HepG2 (cell line): ENCODE results near the gene SHQ1. TPM values are rescaled to one million over a fixed set of nuclear protein-coding genes. Genes with fewer than 3 reads are reported as not detected.

Experiments
- BHLHE40 ChIP-seq: IDR thresholded peaks from 2 replicates; pipeline ENCODE4 v1.6.1; 2011; ENCODE audit warnings: low read length, improper control_type of control experiment
- CREB1 ChIP-seq, 2 experiments: fragments of 450-650 bp in 1 of 2; IDR thresholded peaks; 2 replicates each; pipeline ENCODE4 v1.6.1; 2016 to 2017; ENCODE audit warnings: control low read depth in 1 of 2, mild to moderate bottlenecking in 1 of 2, missing compliant biosample characterization in 1 of 2, missing genetic modification characterization in 1 of 2
- DBP ChIP-seq: sonication (generic); formaldehyde crosslinking; IDR thresholded peaks from 2 replicates; pipeline ENCODE4 v1.4.0; 2020; ENCODE audit warnings: missing genetic modification reagents; ENCODE audit errors: not compliant biosample characterization
- FOXO1 ChIP-seq: sonication (generic); formaldehyde crosslinking; IDR thresholded peaks from 2 replicates; pipeline ENCODE4 v1.4.0; 2020; ENCODE audit warnings: missing genetic modification reagents
- GFI1 ChIP-seq: sonication (generic); formaldehyde crosslinking; IDR thresholded peaks from 2 replicates; pipeline ENCODE4 v1.5.0; 2020; ENCODE audit warnings: missing genetic modification reagents, mild to moderate bottlenecking, borderline replicate concordance
- HNRNPLL ChIP-seq: fragments of 200-400 bp; formaldehyde crosslinking; IDR thresholded peaks from 2 replicates; pipeline ENCODE4 v1.6.1; 2017; ENCODE audit warnings: mild to moderate bottlenecking, low read depth, low read length; ENCODE audit not compliant: poor library complexity, severe bottlenecking
- KLF6 ChIP-seq: IDR thresholded peaks from 2 replicates; pipeline ENCODE4 v1.8.0; 2016; ENCODE audit warnings: missing biosample characterization, missing genetic modification reagents
- LBX2 ChIP-seq: sonication (generic); formaldehyde crosslinking; IDR thresholded peaks from 2 replicates; pipeline ENCODE4 v1.5.0; 2020; ENCODE audit warnings: missing genetic modification reagents, mild to moderate bottlenecking, borderline replicate concordance
- MAF1 ChIP-seq: sonication (generic); formaldehyde crosslinking; IDR thresholded peaks from 2 replicates; pipeline ENCODE4 v1.5.0; 2020; ENCODE audit warnings: missing genetic modification reagents, borderline replicate concordance
- MEIS1 ChIP-seq: sonication (generic); formaldehyde crosslinking; IDR thresholded peaks from 2 replicates; pipeline ENCODE4 v1.9.0; 2021; ENCODE audit warnings: mild to moderate bottlenecking, missing genetic modification reagents, moderate library complexity, borderline replicate concordance
- MXD1 ChIP-seq: sonication (generic); formaldehyde crosslinking; IDR thresholded peaks from 2 replicates; pipeline ENCODE4 v1.4.0; 2020; ENCODE audit warnings: mild to moderate bottlenecking, missing genetic modification reagents
- SATB2 ChIP-seq: sonication (generic); formaldehyde crosslinking; IDR thresholded peaks from 2 replicates; pipeline ENCODE4 v1.5.0; 2020; ENCODE audit warnings: missing genetic modification reagents
- SCMH1 ChIP-seq: sonication (generic); formaldehyde crosslinking; IDR thresholded peaks from 2 replicates; pipeline ENCODE4 v1.9.0; 2021; ENCODE audit warnings: missing genetic modification reagents, mild to moderate bottlenecking, borderline replicate concordance
- SMARCC2 ChIP-seq: fragments of 450-650 bp; IDR thresholded peaks from 2 replicates; pipeline ENCODE4 v1.6.1; 2017; ENCODE audit warnings: antibody characterized with exemption, mild to moderate bottlenecking
- SRSF4 ChIP-seq: fragments of 200-400 bp; formaldehyde crosslinking; IDR thresholded peaks from one replicate; pipeline ENCODE4 v1.6.1; 2018; ENCODE audit warnings: mild to moderate bottlenecking, low read depth, low read length, moderate library complexity; ENCODE audit not compliant: poor library complexity, severe bottlenecking
- TBL1XR1 ChIP-seq: fragments of 150-350 bp; IDR thresholded peaks from 2 replicates; pipeline ENCODE4 v1.6.1; 2014; ENCODE audit warnings: borderline replicate concordance, low read length; ENCODE audit not compliant: partially characterized antibody
- TFE3 ChIP-seq: IDR thresholded peaks from 2 replicates; pipeline ENCODE4 v1.6.1; 2016
- ZFP41 ChIP-seq: sonication (generic); formaldehyde crosslinking; IDR thresholded peaks from 2 replicates; pipeline ENCODE4 v1.4.0; 2020; ENCODE audit warnings: mild to moderate bottlenecking, missing genetic modification reagents, borderline replicate concordance
- ZFP62 ChIP-seq: sonication (generic); formaldehyde crosslinking; IDR thresholded peaks from 2 replicates; pipeline ENCODE4 v1.4.0; 2020; ENCODE audit warnings: missing genetic modification reagents
- ZNF432 ChIP-seq: sonication (generic); formaldehyde crosslinking; IDR thresholded peaks from 2 replicates; pipeline ENCODE4 v1.5.0; 2020; ENCODE audit warnings: missing genetic modification reagents, mild to moderate bottlenecking, borderline replicate concordance
- ZNF644 ChIP-seq: IDR thresholded peaks from 2 replicates; pipeline ENCODE4 v1.6.1; 2016; ENCODE audit warnings: low read depth
- ZNF670 ChIP-seq: sonication (generic); formaldehyde crosslinking; IDR thresholded peaks from 2 replicates; pipeline ENCODE4 v1.8.0; 2022; ENCODE audit warnings: mild to moderate bottlenecking, missing genetic modification reagents, borderline replicate concordance
- ZNF704 ChIP-seq: sonication (generic); formaldehyde crosslinking; IDR thresholded peaks from 2 replicates; pipeline ENCODE4 v1.8.1; 2023; ENCODE audit warnings: mild to moderate bottlenecking, inconsistent platforms, moderate library complexity, missing genetic modification reagents, borderline replicate concordance
- ZNF781 ChIP-seq: sonication (generic); formaldehyde crosslinking; IDR thresholded peaks from 2 replicates; pipeline ENCODE4 v1.5.1; 2020; ENCODE audit warnings: borderline replicate concordance, mild to moderate bottlenecking, missing genetic modification reagents; ENCODE audit errors: not compliant biosample characterization
- polyA plus RNA-seq, 8 experiments: library from polyadenylated mRNA; depleted of rRNA in 3 of 8; stranded (reverse) in 7 of 8; unstranded in 1 of 8; fragments of >200 nt; fragmentation: Illumina TruSeq in 4 of 8; extraction: Trizol in 4 of 8; gene quantifications; 2 replicates each; pipeline versions ENCODE4 v1.2.1 to v1.2.3, GENCODE V29; 2011 to 2016; ENCODE audit warnings: low read depth in 4 of 8, missing spikeins in 1 of 8, mixed read lengths in 1 of 8; ENCODE audit not compliant: insufficient read depth in 1 of 8
- total RNA-seq, 5 experiments: library from RNA; depleted of rRNA; stranded (reverse); fragments of >200 nt; fragmentation: Illumina TruSeq; extraction: Trizol; gene quantifications; 2 replicates each; pipeline ENCODE4 v1.2.3, GENCODE V29; 2016; ENCODE audit warnings: low read depth in 1 of 5

Gene SHQ1
- total and polyA plus RNA-seq, 2 of the 13 experiments (the other 11 are each of a cell fraction or from before 2014, with no cell fraction given) = 5.5 to 20.3 TPM

GRCh38 chr3:72847751-72848702 lies at the start of gene SHQ1 (continued):
- peak; percentile 75; the same call in 1 of the 2 replicates for TF ChIP-seq LBX2 (CRISPR knock-in tag)
- TF ChIP-seq CREB1 (IDR thresholded peaks at IDR 0.05) = peak; percentile 22; the same call in 1 of the 2 replicates
- TF ChIP-seq CREB1 (CRISPR knock-in tag; IDR thresholded peaks at IDR 0.05) = peak; percentile 66
- no peak for TF ChIP-seq SRSF4
- TF ChIP-seq FOXO1 (CRISPR knock-in tag) = peak; percentile 42; the same call in 1 of the 2 replicates
- no peak for TF ChIP-seq MAF1 (CRISPR knock-in tag)
- peak; percentile 91 for TF ChIP-seq KLF6
- no peak; the same call in 1 of the 2 replicates for TF ChIP-seq TFE3 (CRISPR knock-in tag)
- 0 out of 2 replicates have a peak, but pooled peaks have one; percentile 52 for TF ChIP-seq GFI1 (CRISPR knock-in tag)
- no peak for TF ChIP-seq SMARCC2
- peak; percentile 81; the same call in 1 of the 2 replicates for TF ChIP-seq ZFP41
- peak; percentile 95 for TF ChIP-seq ZNF781 (CRISPR knock-in tag)
- no peak for TF ChIP-seq BHLHE40
- TF ChIP-seq ZNF704 (CRISPR knock-in tag) = no peak; the same call in 1 of the 2 replicates
- TF ChIP-seq MEIS1 = peak; percentile 69; the same call in 1 of the 2 replicates
- peak; percentile 93 for TF ChIP-seq HNRNPLL
- no peak for TF ChIP-seq SCMH1
- peak; percentile 53 for TF ChIP-seq DBP (CRISPR knock-in tag)
- TF ChIP-seq SATB2 (CRISPR knock-in tag) = 0 out of 2 replicates have a peak, but pooled peaks have one; percentile 56
- no peak for TF ChIP-seq ZNF644
- TF ChIP-seq ZFP62 (CRISPR knock-in tag) = no peak
- no peak for TF ChIP-seq TBL1XR1
- peak; percentile 92; the same call in 1 of the 2 replicates for TF ChIP-seq MXD1 (CRISPR knock-in tag)
- TF ChIP-seq ZNF432 (CRISPR knock-in tag) = no peak
- TF ChIP-seq ZNF670 (CRISPR knock-in tag) = no peak
